ENCODE data around the gene TARP.

Gene TARP

GRCh38 chr7:38311329-38311937 is 38.0 kb upstream of the TARP start:
- DNase-seq, result peak; percentile 65 to 75 (median 67)
- H3K36me3 Mint-ChIP-seq, result no peaks in the 10 kb centered on the region
- peak overlapping the region; percentile 91 to 95 (median 92) for H3K4me3 Mint-ChIP-seq
- peaks cover 17 to 38% (median 36%) of the 10 kb centered on the region in 3 donors for H3K27me3 Mint-ChIP-seq (ENCODE audit: low read depth in 3 of 3)
- H3K4me1 Mint-ChIP-seq, result peaks cover 93 to 99% of the 10 kb centered on the region in 2 donors
- peak overlapping the region; percentile 99 to 100 (median 100) for H3K27ac Mint-ChIP-seq
- peaks cover 0 to 2% (median 0%) of the 10 kb centered on the region in 6 donors for H3K9me3 Mint-ChIP-seq

- Mint-ChIP-seq H3K27ac (peak overlapping the region; percentile 99 to 100 (median 100)), H3K4me3 (peak overlapping the region; percentile 91 to 95 (median 92)), H3K9me3 (peaks cover 0 to 2% (median 0%) of the 10 kb centered on the region in 6 donors), H3K36me3 (no peaks in the 10 kb centered on the region), H3K27me3 (ENCODE audit: low read depth in 3 of 3) (peaks cover 23 to 43% (median 41%) of the 10 kb centered on the region in 3 donors), H3K4me1 (peaks cover 92 to 99% of the 10 kb centered on the region in 2 donors)
- peak in 2 of 3 donors; percentile 54 to 56 for DNase-seq
Measured at GRCh38 chr7:38310591-38311101, 37.2 kb upstream of the TARP start.

GRCh38 chr7:38309555-38309954 is 36.1 kb upstream of the TARP start:
- peak overlapping the region; percentile 99 to 100 (median 100) for H3K27ac Mint-ChIP-seq
- DNase-seq, result peak; percentile 68 to 73 (median 73)

GRCh38 chr7:38308140-38308539 is 34.7 kb upstream of the TARP start:
- Mint-ChIP-seq H3K27me3 (ENCODE audit: low read depth in 3 of 3) (peaks cover 37 to 62% (median 61%) of the 10 kb centered on the region in 3 donors), H3K36me3 (peaks cover 10 to 23% (median 21%) of the 10 kb centered on the region in 3 donors), H3K4me3 (peak overlapping the region; percentile 91 to 95 (median 92)), H3K4me1 (peaks cover 87 to 99% of the 10 kb centered on the region in 2 donors), H3K9me3 (peaks cover 0 to 2% (median 0%) of the 10 kb centered on the region in 6 donors), H3K27ac (peak overlapping the region; percentile 99 to 100 (median 100))
- DNase-seq, result no peak

More at GRCh38 chr7:38309555-38309954, 36.1 kb upstream of the TARP start:
- Mint-ChIP-seq H3K9me3 (peaks cover 0 to 2% (median 0%) of the 10 kb centered on the region in 6 donors), H3K4me3 (peak overlapping the region; percentile 91 to 95 (median 92)), H3K27me3 (ENCODE audit: low read depth in 3 of 3) (peaks cover 34 to 51% (median 50%) of the 10 kb centered on the region in 3 donors), H3K4me1 (peaks cover 92 to 99% of the 10 kb centered on the region in 2 donors), H3K36me3 (peaks cover 0 to 9% (median 8%) of the 10 kb centered on the region in 3 donors)

GRCh38 chr7:38307640-38308039 is 34.2 kb upstream of the TARP start:
- Mint-ChIP-seq H3K9me3 (peaks cover 0 to 2% (median 0%) of the 10 kb centered on the region in 6 donors), H3K4me3 (peak overlapping the region; percentile 42 to 98 (median 91)), H3K4me1 (peaks cover 83 to 99% of the 10 kb centered on the region in 2 donors), H3K27me3 (ENCODE audit: low read depth in 3 of 3) (peaks cover 37 to 64% (median 58%) of the 10 kb centered on the region in 3 donors), H3K27ac (peak overlapping the region; percentile 99 to 100 (median 100)), H3K36me3 (peaks cover 15 to 28% (median 26%) of the 10 kb centered on the region in 3 donors)
- no peak for DNase-seq

- Mint-ChIP-seq H3K36me3 (peaks cover 22 to 35% (median 33%) of the 10 kb centered on the region in 3 donors), H3K4me3 (peak overlapping the region; percentile 78 to 98 (median 97)), H3K27ac (peak overlapping the region; percentile 99 to 100 (median 100)), H3K4me1 (peaks cover 82 to 99% of the 10 kb centered on the region in 2 donors), H3K27me3 (ENCODE audit: low read depth in 3 of 3) (peaks cover 37 to 69% (median 58%) of the 10 kb centered on the region in 3 donors), H3K9me3 (peaks cover 0 to 2% (median 0%) of the 10 kb centered on the region in 6 donors)
- peak; percentile 90 to 91 (median 91) for DNase-seq
Measured at GRCh38 chr7:38306914-38307313, 33.5 kb upstream of the TARP start.

- Mint-ChIP-seq H3K27ac (peak overlapping the region; percentile 99 to 100 (median 100)), H3K27me3 (ENCODE audit: low read depth in 3 of 3) (peaks cover 34 to 66% (median 53%) of the 10 kb centered on the region in 3 donors), H3K4me1 (peaks cover 86 to 100% of the 10 kb centered on the region in 2 donors), H3K4me3 (peak overlapping the region; percentile 78 to 98 (median 97)), H3K9me3 (peaks cover 0 to 2% (median 0%) of the 10 kb centered on the region in 6 donors), H3K36me3 (peaks cover 27 to 37% (median 35%) of the 10 kb centered on the region in 3 donors)
- DNase-seq, result no peak
Measured at GRCh38 chr7:38306171-38306570, 32.7 kb upstream of the TARP start.

GRCh38 chr7:38303866-38304265 is 30.4 kb upstream of the TARP start:
- Mint-ChIP-seq H3K27ac (peak overlapping the region; percentile 99 to 100 (median 100)), H3K27me3 (ENCODE audit: low read depth in 3 of 3) (peaks cover 29 to 49% (median 47%) of the 10 kb centered on the region in 3 donors), H3K4me3 (peak overlapping the region; percentile 97 to 99 (median 98)), H3K9me3 (peaks cover 0 to 2% (median 0%) of the 10 kb centered on the region in 6 donors), H3K36me3 (peaks cover 32 to 42% (median 35%) of the 10 kb centered on the region in 3 donors), H3K4me1 (peaks cover 86 to 100% of the 10 kb centered on the region in 2 donors)
- DNase-seq, result peak; percentile 65 to 72 (median 68)

- Mint-ChIP-seq H3K36me3 (peaks cover 32 to 42% (median 33%) of the 10 kb centered on the region in 3 donors), H3K27me3 (ENCODE audit: low read depth in 3 of 3) (peaks cover 8 to 40% (median 25%) of the 10 kb centered on the region in 3 donors), H3K27ac (peak overlapping the region; percentile 99 to 100 (median 100)), H3K4me3 (peak overlapping the region; percentile 97 to 99 (median 98)), H3K9me3 (no peaks in the 10 kb centered on the region), H3K4me1 (peaks cover 83 to 100% of the 10 kb centered on the region in 2 donors)
- peak; percentile 66 to 75 (median 72) for DNase-seq
Measured at GRCh38 chr7:38300175-38300574, 26.7 kb upstream of the TARP start.

- Mint-ChIP-seq H3K4me3 (peak overlapping the region; percentile 97 to 99 (median 98)), H3K36me3 (peaks cover 26 to 34% (median 32%) of the 10 kb centered on the region in 3 donors), H3K27ac (peak overlapping the region; percentile 99 to 100 (median 100)), H3K9me3 (no peaks in the 10 kb centered on the region), H3K4me1 (peaks cover 83 to 100% of the 10 kb centered on the region in 2 donors), H3K27me3 (ENCODE audit: low read depth in 3 of 3) (peaks cover 2 to 37% (median 17%) of the 10 kb centered on the region in 3 donors)
- peak; percentile 71 to 78 (median 74) for DNase-seq
Measured at GRCh38 chr7:38299275-38299931, 26.0 kb upstream of the TARP start.

- peak overlapping the region; percentile 63 to 99 (median 97) for H3K4me3 Mint-ChIP-seq
- peaks cover 79 to 91% of the 10 kb centered on the region in 2 donors for H3K4me1 Mint-ChIP-seq
- H3K9me3 Mint-ChIP-seq, result no peaks in the 10 kb centered on the region
- DNase-seq, result peak in 1 of 3 donors; percentile 24
- H3K27ac Mint-ChIP-seq, result peak overlapping the region; percentile 92 to 100 (median 100)
- peaks cover 0 to 28% (median 0%) of the 10 kb centered on the region in 3 donors for H3K27me3 Mint-ChIP-seq (ENCODE audit: low read depth in 3 of 3)
- H3K36me3 Mint-ChIP-seq, result peaks cover 0 to 8% (median 5%) of the 10 kb centered on the region in 3 donors
Measured at GRCh38 chr7:38296059-38296857, 22.8 kb upstream of the TARP start.

GRCh38 chr7:38294926-38295325 is 21.5 kb upstream of the TARP start:
- peaks cover 68 to 80% of the 10 kb centered on the region in 2 donors for H3K4me1 Mint-ChIP-seq
- H3K27ac Mint-ChIP-seq, result peak overlapping the region; percentile 92 to 100 (median 100)
- peaks cover 0 to 25% (median 0%) of the 10 kb centered on the region in 3 donors for H3K27me3 Mint-ChIP-seq (ENCODE audit: low read depth in 3 of 3)

More at GRCh38 chr7:38294926-38295325, 21.5 kb upstream of the TARP start:
- Mint-ChIP-seq H3K36me3 (peaks cover 0 to 5% (median 2%) of the 10 kb centered on the region in 3 donors), H3K9me3 (no peaks in the 10 kb centered on the region), H3K4me3 (peak overlapping the region; percentile 63 to 99 (median 97))
- DNase-seq, result peak; percentile 64 to 72 (median 68)

Measured in immature natural killer cell (primary cell).